HPDE6-E6E7 (cell line): ENCODE results near the gene S100A8.
"Not testable (repeated sequence)": the region's sequence is repeated elsewhere in the genome, so short reads cannot be mapped to it uniquely, and the experiment has no call there.

Experiments
- DNase-seq: peaks from one replicate; pipeline ENCODE4 v3.0.0; 2011; ENCODE audit warnings: missing footprints; ENCODE audit errors: extremely low spot score

The S100A8 gene

GRCh38 chr1:153390938-153391710 is at the start of gene S100A8:
Gene S100A8 (minus strand): TSS chr1:153391073. CDS start chr1:153390535, 538 bp downstream.
- DNase-seq: peak; percentile 55

- no peak for DNase-seq
Observed at GRCh38 chr1:153439273-153439672, 48.4 kb upstream of the S100A8 start.

- DNase-seq: no peak
Observed at GRCh38 chr1:153438599-153438998, 47.7 kb upstream of the S100A8 start.

GRCh38 chr1:153437236-153437635 is 46.4 kb upstream of the S100A8 start:
- no peak for DNase-seq

- DNase-seq: no peak
Observed at GRCh38 chr1:153434746-153435455, 44.0 kb upstream of the S100A8 start.

GRCh38 chr1:153432874-153433681 is 42.2 kb upstream of the S100A8 start:
- no peak for DNase-seq

- DNase-seq: no peak
Observed at GRCh38 chr1:153431928-153432327, 41.1 kb upstream of the S100A8 start.

GRCh38 chr1:153431427-153431826 is 40.6 kb upstream of the S100A8 start:
- no peak for DNase-seq

GRCh38 chr1:153431002-153431401 is 40.1 kb upstream of the S100A8 start:
- DNase-seq: no peak

GRCh38 chr1:153430561-153430960 is 39.7 kb upstream of the S100A8 start:
- no peak for DNase-seq

GRCh38 chr1:153430166-153430553 is 39.3 kb upstream of the S100A8 start:
- no peak for DNase-seq

GRCh38 chr1:153429266-153430165 is 38.6 kb upstream of the S100A8 start:
- DNase-seq: peak; percentile 43

GRCh38 chr1:153428791-153429190 is 37.9 kb upstream of the S100A8 start:
- no peak for DNase-seq

GRCh38 chr1:153428073-153428638 is 37.3 kb upstream of the S100A8 start:
- no peak for DNase-seq

GRCh38 chr1:153426809-153427208 is 35.9 kb upstream of the S100A8 start:
- no peak for DNase-seq

- peak; percentile 35 for DNase-seq
Observed at GRCh38 chr1:153422450-153423068, 31.7 kb upstream of the S100A8 start.

- no peak for DNase-seq
Observed at GRCh38 chr1:153420306-153420705, 29.4 kb upstream of the S100A8 start.

GRCh38 chr1:153419436-153419793 is 28.5 kb upstream of the S100A8 start:
- not testable (repeated sequence) for DNase-seq

GRCh38 chr1:153418758-153419435 is 28.0 kb upstream of the S100A8 start:
- not testable (repeated sequence) for DNase-seq
